Ascending aorta (tissue), 2 donors: ENCODE data around the gene MSI2. TPM values are rescaled to one million over a fixed set of nuclear protein-coding genes. Genes with fewer than 3 reads are reported as not detected.
"Not testable (repeated sequence)": the region's sequence is repeated elsewhere in the genome, so short reads cannot be mapped to it uniquely, and the experiment has no call there.

Experiments used
- DNase-seq, 2 donors: peaks; one replicate each; pipeline ENCODE4 v3.0.0-alpha.2; 2019; ENCODE audit warnings: low spot score in 2 of 2
- H3K27ac ChIP-seq, 2 donors: fragments of 200-600 bp; sonication (generic); one replicate each; pipeline ENCODE4 v1.5.1; 2016 to 2017; ENCODE audit warnings: mild to moderate bottlenecking in 1 of 2
- H3K27me3 ChIP-seq: fragments of 200-600 bp; sonication (generic); one replicate; pipeline ENCODE4 v1.5.1; 2017
- H3K36me3 ChIP-seq, 2 donors: fragments of 200-600 bp; sonication (generic); one replicate each; pipeline ENCODE4 v1.5.1; 2016
- H3K4me1 ChIP-seq, 2 donors: fragments of 200-600 bp; sonication (generic); one replicate each; pipeline ENCODE4 v1.5.1; 2016 to 2017; ENCODE audit warnings: mild to moderate bottlenecking in 1 of 2
- H3K4me3 ChIP-seq, 2 donors: fragments of 200-600 bp; sonication (generic); one replicate each; pipeline ENCODE4 v1.5.1; 2016 to 2017; ENCODE audit warnings: mild to moderate bottlenecking in 1 of 2
- H3K9me3 ChIP-seq, 2 donors: fragments of 200-600 bp; sonication (generic); one replicate each; pipeline ENCODE4 v1.5.1; 2016
- CTCF ChIP-seq, 3 experiments: fragments of 200-600 bp in 2 of 3; fragments of 450-650 bp in 1 of 3; sonication (generic) in 2 of 3; IDR thresholded peaks; one replicate each; pipeline ENCODE4 v1.5.1; 2016 to 2019; ENCODE audit warnings: antibody characterized with exemption in 3 of 3, mild to moderate bottlenecking in 1 of 3, moderate library complexity in 1 of 3
- intact Hi-C: fragments of 100-400 bp; cut with DNase I; formaldehyde crosslinking; loops from one replicate; pipeline ENCODE4 v1.15.1; 2023
- total RNA-seq: library from RNA; depleted of rRNA; stranded (reverse); fragments of >200 nt; gene quantifications from one replicate; pipeline ENCODE4 v1.1.0, GENCODE V29; 2016

Gene MSI2
- total RNA-seq, 1 donor from 2014 or later, result 11.7 TPM

- Histone ChIP-seq H3K4me3 (no peak overlapping the region), H3K4me1 (peaks cover 0 to 3% of the 10 kb centered on the region in 2 donors), H3K27me3 (no peaks in the 10 kb centered on the region), H3K36me3 (peaks cover 4 to 12% of the 10 kb centered on the region in 2 donors), H3K9me3 (no peaks in the 10 kb centered on the region), H3K27ac (no peak overlapping the region)
- DNase-seq, result no peak
- intact Hi-C loops, result no loop called here
- no peak for TF ChIP-seq CTCF (IDR thresholded peaks at IDR 0.05)
These were observed 38.5 kb downstream of the MSI2 start for GRCh38 chr17:57294629-57295501.

GRCh38 chr17:57295526-57296023, 39.3 kb downstream of the MSI2 start:
- TF ChIP-seq CTCF (IDR thresholded peaks at IDR 0.05), result no peak
- intact Hi-C loops, result no loop called here
- peaks cover 0 to 3% of the 10 kb centered on the region in 2 donors for H3K4me1 ChIP-seq
- H3K27ac ChIP-seq, result no peak overlapping the region
- H3K27me3 ChIP-seq, result no peaks in the 10 kb centered on the region
- peaks cover 4 to 12% of the 10 kb centered on the region in 2 donors for H3K36me3 ChIP-seq
- no peaks in the 10 kb centered on the region for H3K9me3 ChIP-seq
- no peak for DNase-seq
- no peak overlapping the region for H3K4me3 ChIP-seq

GRCh38 chr17:57296231-57296630, 39.9 kb downstream of the MSI2 start:
- no peak for DNase-seq
- H3K36me3 ChIP-seq, result peaks cover 4 to 12% of the 10 kb centered on the region in 2 donors
- H3K4me1 ChIP-seq, result peaks cover 0 to 3% of the 10 kb centered on the region in 2 donors
- intact Hi-C loops, result no loop called here
- no peaks in the 10 kb centered on the region for H3K27me3 ChIP-seq
- TF ChIP-seq CTCF (IDR thresholded peaks at IDR 0.05), result no peak
- H3K27ac ChIP-seq, result no peak overlapping the region
- no peaks in the 10 kb centered on the region for H3K9me3 ChIP-seq
- H3K4me3 ChIP-seq, result no peak overlapping the region

- Histone ChIP-seq H3K4me1 (peaks cover 0 to 3% of the 10 kb centered on the region in 2 donors), H3K27ac (no peak overlapping the region), H3K27me3 (no peaks in the 10 kb centered on the region), H3K4me3 (no peak overlapping the region), H3K9me3 (no peaks in the 10 kb centered on the region), H3K36me3 (peaks cover 1 to 12% of the 10 kb centered on the region in 2 donors)
- no peak for TF ChIP-seq CTCF (IDR thresholded peaks at IDR 0.05)
- DNase-seq, result no peak
- intact Hi-C loops, result no loop called here
These were observed 42.9 kb downstream of the MSI2 start for GRCh38 chr17:57299176-57299575.

- intact Hi-C loops, H3K27me3 ChIP-seq, H3K9me3 ChIP-seq, H3K4me3 ChIP-seq, H3K27ac ChIP-seq, H3K4me1 ChIP-seq, DNase-seq: not testable (repeated sequence)
- H3K36me3 ChIP-seq, result peaks cover 0 to 12% of the 10 kb centered on the region in 2 donors
These were observed 44.3 kb downstream of the MSI2 start for GRCh38 chr17:57300592-57300991.

- H3K36me3 ChIP-seq, result peaks cover 0 to 10% of the 10 kb centered on the region in 2 donors
- no peaks in the 10 kb centered on the region for H3K27me3 ChIP-seq
- H3K27ac ChIP-seq, result no peak overlapping the region
- no peak overlapping the region for H3K4me3 ChIP-seq
- H3K4me1 ChIP-seq, result no peaks in the 10 kb centered on the region
- intact Hi-C loops, result no loop called here
- TF ChIP-seq CTCF (IDR thresholded peaks at IDR 0.05), result no peak
- no peak for DNase-seq
- H3K9me3 ChIP-seq, result no peaks in the 10 kb centered on the region
These were observed 46.6 kb downstream of the MSI2 start for GRCh38 chr17:57302690-57303465.
